Panc1 (cell line): ENCODE measurements around the gene SLC6A8. TPM values are rescaled to one million over a fixed set of nuclear protein-coding genes. Genes with fewer than 3 reads are reported as not detected.

Source experiments
- ATAC-seq: fragments of 200-7000 bp; cut with Tn5 transposase; 2 replicates; pipeline ENCODE4 v1.9.1; 2020; ENCODE audit warnings: mild to moderate bottlenecking, moderate library complexity
- BruUV-seq: library from RNA; stranded (reverse); fragments of 400-500 nt; replicated peaks from 2 replicates; lab custom pipeline; 2021; lab: Mats Ljungman, UMichigan
- CTCF ChIA-PET: fragments of 300-600 bp; sonication (Branson Sonifier 250); formaldehyde crosslinking; loops from one replicate; lab custom pipeline; 2022; ENCODE audit warnings: antibody characterized with exemption; lab: Charles Lee
- POLR2A ChIA-PET: fragments of 300-600 bp; sonication (Branson Sonifier 250); formaldehyde crosslinking; loops from one replicate; lab custom pipeline; 2022; ENCODE audit warnings: antibody characterized with exemption; lab: Charles Lee
- DNase-seq: peaks from one replicate; pipeline ENCODE4 v3.0.0-alpha.2; 2010; ENCODE audit warnings: low read depth, low spot score
- H3K27ac ChIP-seq: 2 replicates; pipeline ENCODE4 v1.5.1; 2011; ENCODE audit warnings: mild to moderate bottlenecking, low read length, inconsistent platforms
- H3K27me3 ChIP-seq: fragments of 200-500 bp; sonication (Bioruptor generic); 2 replicates; pipeline ENCODE4 v1.6.0; 2014; ENCODE audit warnings: low read length, inconsistent platforms; ENCODE audit not compliant: control insufficient read depth, insufficient read depth
- H3K36me3 ChIP-seq: fragments of 200-500 bp; sonication (Bioruptor generic); 2 replicates; pipeline ENCODE4 v1.5.1; 2014; ENCODE audit warnings: inconsistent platforms, mild to moderate bottlenecking, low read length, moderate library complexity; ENCODE audit not compliant: control insufficient read depth, insufficient read depth
- H3K4me1 ChIP-seq: 2 replicates; pipeline ENCODE4 v1.5.1; 2011; ENCODE audit warnings: inconsistent platforms, mild to moderate bottlenecking, low read length, moderate library complexity; ENCODE audit not compliant: control insufficient read depth, insufficient read depth
- H3K4me3 ChIP-seq, 2 experiments: 2 replicates each; pipeline ENCODE4 v1.5.1; 2011 to 2012; ENCODE audit warnings: low read depth in 2 of 2, low read length in 2 of 2, mild to moderate bottlenecking in 2 of 2, inconsistent platforms in 1 of 2, moderate library complexity in 1 of 2
- H3K9me3 ChIP-seq: fragments of 200-500 bp; sonication (Bioruptor generic); 2 replicates; pipeline ENCODE4 v1.5.1; 2014; ENCODE audit warnings: low read depth, mild to moderate bottlenecking, inconsistent platforms, low read length, moderate library complexity; ENCODE audit not compliant: control insufficient read depth, insufficient read depth
- CTCF ChIP-seq: fragments of 450-650 bp; IDR thresholded peaks from 2 replicates; pipeline ENCODE4 v1.5.1; 2017; ENCODE audit warnings: mild to moderate bottlenecking
- POLR2AphosphoS5 ChIP-seq: IDR thresholded peaks from 2 replicates; pipeline ENCODE4 v1.6.1; 2012; ENCODE audit warnings: mild to moderate bottlenecking, low read depth, low read length, moderate library complexity
- REST ChIP-seq, 2 experiments: IDR thresholded peaks; 2 replicates each; pipeline ENCODE4 v1.6.1; 2011 to 2012; ENCODE audit warnings: low read depth in 2 of 2, control low read depth in 1 of 2, low read length in 1 of 2, mild to moderate bottlenecking in 1 of 2, moderate library complexity in 1 of 2; ENCODE audit not compliant: insufficient read depth in 1 of 2
- SIN3A ChIP-seq: IDR thresholded peaks from 2 replicates; pipeline ENCODE4 v1.6.1; 2012; ENCODE audit warnings: low read depth, mild to moderate bottlenecking, low read length, moderate library complexity, borderline replicate concordance; ENCODE audit not compliant: insufficient read depth
- TCF7L2 ChIP-seq: IDR thresholded peaks from 2 replicates; pipeline ENCODE4 v1.6.1; 2011; ENCODE audit warnings: mild to moderate bottlenecking, low read depth, low read length, inconsistent platforms
- in situ Hi-C: cut with HindIII; loops from 2 replicates; pipeline ENCODE4 v1.10.0; 2016; ENCODE audit warnings: low sequenced_read_pairs, low pct_unique_long_range_greater_than_20kb
- intact Hi-C: fragments of 100-400 bp; cut with micrococcal nuclease; formaldehyde crosslinking; loops from one replicate; pipeline ENCODE4 v1.10.0; 2022; ENCODE audit not compliant: unreplicated experiment
- total RNA-seq: library from RNA; stranded (reverse); gene quantifications from one replicate; pipeline ENCODE4 v1.2.1, GENCODE V29; 2021; ENCODE audit not compliant: unreplicated experiment

The SLC6A8 gene
- total RNA-seq, 1 experiment from 2014 or later: 125 TPM

- no peaks in the 10 kb centered on the region for H3K36me3 ChIP-seq
- ATAC-seq: peak; percentile 49
- intact Hi-C loops: loop anchor here (5.0 kb wide), 1 partner anchor 55 kb away; no protein-coding TSS in a partner anchor
- no peak overlapping the region for H3K27ac ChIP-seq
- no peaks in the 10 kb centered on the region for H3K27me3 ChIP-seq
- in situ Hi-C loops: no loop called here
- BruUV-seq: no TSS peak
- no peaks in the 10 kb centered on the region for H3K9me3 ChIP-seq
- ChIA-PET CTCF (interaction anchor here (0.6 to 1.9 kb wide), 16 partner anchors 15 to 128 kb away, joined by 3 to 21 read pairs (median 4); partner anchors contain the start of gene SLC6A8), POLR2A (interaction anchor here (0.6 kb wide), 1 partner anchor 14 kb away, joined by 3 read pairs; no protein-coding TSS in a partner anchor)
- no peak for TF ChIP-seq POLR2AphosphoS5
- no peak for TF ChIP-seq CTCF
- no peak for TF ChIP-seq REST (IDR thresholded peaks at IDR 0.05; ENCODE audit: insufficient read depth in 1 of 2, low read depth in 2 of 2, low read length in 1 of 2)
- TF ChIP-seq SIN3A: no peak
- no peak for TF ChIP-seq TCF7L2
- peak overlapping the region; percentile 19 to 42 for H3K4me3 ChIP-seq
- no peak for DNase-seq
- H3K4me1 ChIP-seq: no peaks in the 10 kb centered on the region
Observed at GRCh38 chrX:153667281-153667955, 20.3 kb upstream of the SLC6A8 start.

- POLR2A ChIA-PET: interaction anchor here (0.5 kb wide), 1 partner anchor 15 kb away, joined by 3 read pairs; no protein-coding TSS in a partner anchor
- H3K4me1 ChIP-seq: no peaks in the 10 kb centered on the region
- peak overlapping the region; percentile 19 to 42 for H3K4me3 ChIP-seq
- CTCF ChIA-PET: interaction anchor here (0.6 to 1.9 kb wide), 14 partner anchors 17 to 128 kb away, joined by 3 to 21 read pairs (median 4); partner anchors contain the start of gene SLC6A8
- in situ Hi-C loops (no loop called here), intact Hi-C loops (loop anchor here (1.0 to 5.0 kb wide), 2 partner anchors 56 to 114 kb away; no protein-coding TSS in a partner anchor)
- H3K27me3 ChIP-seq: no peaks in the 10 kb centered on the region
- no TSS peak for BruUV-seq
- DNase-seq (peak; percentile 56), ATAC-seq (peak; percentile 90)
- H3K9me3 ChIP-seq: no peaks in the 10 kb centered on the region
- H3K36me3 ChIP-seq: no peaks in the 10 kb centered on the region
- TF ChIP-seq SIN3A: no peak
- TF ChIP-seq POLR2AphosphoS5: no peak
- TF ChIP-seq CTCF: peak; percentile 92
- no peak for TF ChIP-seq TCF7L2
- TF ChIP-seq REST (IDR thresholded peaks at IDR 0.05; ENCODE audit: insufficient read depth in 1 of 2, low read depth in 2 of 2, low read length in 1 of 2): 0 out of 4 replicates have a peak, but pooled peaks of 1 of the 2 experiments have one; percentile 34
- no peak overlapping the region for H3K27ac ChIP-seq
Observed at GRCh38 chrX:153667956-153668396, 19.8 kb upstream of the SLC6A8 start.
